Stimulated activated CD8-positive, alpha-beta memory T cell treated with anti-CD3 and anti-CD28 coated beads, Interleukin-12 subunit alpha, Interleukin-12 subunit beta, amount 100 ng/mL, for 4 hours (primary cell): ENCODE data around the gene GGA3.
"Not testable (repeated sequence)": the region's sequence is repeated elsewhere in the genome, so short reads cannot be mapped to it uniquely, and the experiment has no call there.

Source experiments
- DNase-seq: peaks from one replicate; pipeline ENCODE4 v3.0.0-alpha.2; 2020; ENCODE audit warnings: low read depth

GGA3 gene

DNA sequence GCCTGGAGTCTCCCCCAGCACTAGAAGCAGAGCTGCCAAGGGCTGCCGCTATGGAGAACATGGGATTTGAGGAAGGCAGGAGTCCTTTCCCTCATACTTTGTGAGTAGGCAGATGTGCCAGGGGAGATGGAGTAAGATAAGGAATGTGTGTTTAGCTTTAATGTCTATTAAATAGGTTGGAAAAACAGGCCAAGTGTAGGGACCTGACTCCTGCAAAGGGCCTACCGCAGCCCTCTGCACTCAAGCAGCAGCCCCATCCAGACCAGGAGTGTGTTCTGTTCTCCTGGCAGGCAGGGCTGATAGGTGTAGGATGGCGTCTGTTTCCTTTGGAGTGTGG, 11.4 kb upstream of the GGA3 start:
- no peak for DNase-seq

DNA sequence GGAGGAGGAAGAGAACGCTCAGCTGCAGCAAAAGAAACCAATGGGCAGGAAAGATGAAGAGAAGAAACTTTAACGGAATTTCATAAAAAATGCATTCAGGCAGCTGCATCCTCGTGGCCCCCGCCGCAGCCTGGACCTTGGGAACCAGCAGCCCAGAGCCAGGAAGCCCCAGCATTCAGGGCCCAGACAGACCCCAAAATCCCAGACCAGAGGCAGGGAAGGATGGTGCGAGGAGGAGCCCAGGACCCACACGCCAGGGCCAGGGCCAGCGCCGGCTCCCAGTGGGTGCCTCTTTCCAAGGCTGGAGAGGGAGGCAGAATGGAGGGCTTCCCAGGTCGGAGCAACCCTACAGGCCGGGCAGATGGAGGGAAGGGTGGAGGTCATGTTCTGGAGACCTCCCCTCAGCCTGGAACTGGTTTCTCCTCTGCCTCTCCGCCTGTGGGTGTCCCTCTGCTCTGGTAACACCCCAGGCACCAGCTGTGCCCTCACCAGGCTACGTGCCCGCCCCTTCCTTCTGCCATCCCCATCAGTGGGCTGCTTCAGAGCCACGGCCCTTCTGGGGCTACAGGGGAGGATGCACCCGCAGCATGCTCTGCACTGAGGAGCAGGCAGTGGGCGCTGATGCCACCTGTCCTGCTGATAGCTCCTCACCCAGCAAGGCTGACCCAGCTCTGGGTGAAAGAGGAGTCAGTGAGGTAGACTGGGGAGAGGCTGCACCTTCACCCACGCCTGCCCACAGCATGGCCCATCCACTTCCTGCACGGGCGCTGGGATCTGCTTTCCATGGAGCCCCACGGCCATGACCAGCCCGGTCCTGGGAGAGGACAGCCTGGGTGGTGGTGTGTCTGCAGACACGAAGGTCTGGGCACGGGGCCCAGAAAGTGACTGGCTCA, 10.8 kb upstream of the GGA3 start:
- DNase-seq, result peak; percentile 4

GRCh38 chr17:75271233-75271954, 10.0 kb upstream of the GGA3 start:
- DNase-seq, result peak; percentile 87

DNA sequence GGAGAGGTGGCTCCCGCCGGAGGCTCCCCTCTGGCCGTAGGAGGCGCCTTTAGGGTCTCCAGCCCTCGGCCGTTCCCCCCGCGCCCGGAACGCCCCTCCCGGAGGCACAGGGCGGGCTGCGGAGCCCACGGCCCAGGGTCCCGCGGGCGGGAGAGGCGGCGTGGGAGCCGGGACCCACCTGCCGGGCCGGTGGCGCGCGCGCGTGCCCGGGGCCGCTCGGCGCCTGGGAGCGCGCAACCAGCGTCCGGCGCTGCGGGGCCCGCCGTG, 9.5 kb upstream of the GGA3 start, which contains the start of gene MIF4GD:
Gene MIF4GD, minus strand, starts transcription at position 266 of the 267 bp plus-strand sequence. CDS start 1,036 bp downstream, outside the sequence.
- DNase-seq, result no peak

- DNase-seq, result peak; percentile 45
These were observed 9.0 kb upstream of the GGA3 start for GRCh38 chr17:75270218-75270965.

GRCh38 chr17:75269844-75270217, 8.4 kb upstream of the GGA3 start:
- DNase-seq, result no peak

DNA sequence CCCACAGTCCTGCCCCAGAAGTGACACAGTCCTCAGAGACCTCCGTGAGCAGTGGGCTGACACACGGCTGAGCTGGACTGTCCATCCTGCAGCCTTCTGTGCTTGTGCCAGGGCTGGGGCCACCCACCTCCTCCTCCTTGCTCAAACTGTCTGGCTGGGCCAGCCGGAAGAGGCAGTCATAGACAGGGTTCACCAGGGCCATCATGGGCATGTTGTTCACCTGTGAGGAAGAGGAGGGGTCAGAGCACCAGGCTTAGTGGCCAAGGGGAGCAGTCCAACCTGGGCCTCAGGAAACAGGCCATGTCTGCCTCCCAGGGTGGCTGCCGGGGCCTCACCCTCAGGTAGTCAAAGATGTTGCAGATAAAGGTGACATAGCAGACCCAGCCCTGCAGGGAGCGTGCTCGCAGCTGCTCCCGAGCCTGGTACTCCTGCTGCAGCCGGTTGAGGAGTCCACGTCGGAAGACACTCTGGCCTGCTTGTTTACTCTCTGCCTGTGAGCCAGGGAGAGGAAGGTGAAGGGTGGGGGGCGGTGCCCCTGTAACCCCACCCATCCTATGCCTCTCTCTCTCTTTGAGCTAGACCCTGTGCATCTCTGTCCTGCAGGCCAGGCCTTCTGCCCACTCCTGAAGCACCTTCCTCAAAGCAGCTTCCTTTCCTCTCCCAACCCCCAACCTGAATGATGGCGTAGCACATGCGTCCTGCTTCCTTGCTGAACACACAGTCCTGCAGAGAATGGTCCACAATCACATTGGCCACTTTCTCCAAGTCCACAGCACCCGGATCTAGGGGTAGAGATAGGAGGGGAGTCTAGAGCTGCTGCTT, 6.2 kb upstream of the GGA3 start:
- no peak for DNase-seq

GRCh38 chr17:75267153-75267410, 5.7 kb upstream of the GGA3 start:
- DNase-seq, result no peak

- DNase-seq, result no peak
These were observed 5.1 kb upstream of the GGA3 start for GRCh38 chr17:75266316-75267152.

GRCh38 chr17:75265614-75266315, 4.4 kb upstream of the GGA3 start:
- DNase-seq, result no peak

DNA sequence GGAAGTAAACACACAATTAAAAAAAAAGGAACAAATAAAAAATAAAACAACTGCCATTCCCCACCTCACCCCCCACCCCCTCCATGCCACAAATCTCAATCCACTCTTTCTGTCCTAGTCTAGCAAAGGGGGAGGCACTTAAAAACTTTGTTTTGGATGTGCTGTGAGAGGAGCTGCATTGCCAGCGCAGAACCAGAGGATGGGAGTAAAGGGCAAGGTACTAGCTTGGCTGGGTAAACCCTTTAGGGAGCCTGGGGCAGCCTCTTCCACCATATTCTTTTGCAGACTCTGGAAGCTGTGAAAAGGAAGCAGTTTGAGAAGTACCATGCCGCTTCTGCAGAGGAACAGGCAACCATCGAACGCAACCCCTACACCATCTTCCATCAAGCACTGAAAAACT, 1.6 kb upstream of the GGA3 start:
- no peak for DNase-seq

- no peak for DNase-seq
These were observed 753 bp upstream of the GGA3 start for GRCh38 chr17:75262112-75262606.

GRCh38 chr17:75260641-75261335, 618 bp downstream of the GGA3 start:
- DNase-seq, result no peak

GRCh38 chr17:75257228-75257627, 4.2 kb downstream of the GGA3 start:
- DNase-seq, result not testable (repeated sequence)

- DNase-seq, result not testable (repeated sequence)
These were observed 5.3 kb downstream of the GGA3 start for GRCh38 chr17:75255954-75256698.

DNA sequence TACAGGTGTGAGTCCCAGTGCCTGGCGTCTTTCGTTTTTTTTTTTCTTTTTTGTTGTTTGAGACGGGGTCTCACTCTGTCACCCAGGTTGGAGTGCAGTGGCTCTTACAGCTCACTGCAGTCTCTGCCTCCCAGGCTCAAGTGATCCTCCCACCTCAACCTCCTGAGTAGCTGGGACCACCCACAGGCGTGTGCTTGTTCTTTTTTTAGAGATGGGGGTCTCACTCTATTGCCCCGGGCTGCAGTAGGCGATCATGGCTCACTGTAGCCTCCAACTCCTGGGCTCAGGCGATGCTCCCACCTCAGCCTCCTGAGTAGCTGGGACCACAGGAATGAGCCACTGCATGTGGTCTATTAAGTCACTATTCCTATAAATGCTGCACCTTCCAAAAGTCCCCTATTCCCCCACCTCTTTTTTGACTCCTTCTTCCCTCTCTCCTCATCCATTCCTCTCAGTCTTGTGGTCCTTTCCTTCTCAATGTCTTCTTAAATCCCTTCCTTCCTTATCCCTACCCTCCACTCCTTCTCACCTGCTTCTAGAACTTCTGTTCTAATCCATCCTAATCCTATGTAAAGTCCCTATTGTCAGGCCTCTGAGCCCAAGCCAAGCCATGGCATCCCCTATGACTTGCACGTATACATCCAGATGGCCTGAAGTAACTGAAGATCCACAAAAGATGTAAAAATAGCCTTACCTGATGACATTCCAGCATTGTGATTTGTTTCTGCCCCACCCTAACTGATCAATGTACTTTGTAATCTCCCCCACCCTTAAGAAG, 9.2 kb downstream of the GGA3 start:
- DNase-seq, result no peak

GRCh38 chr17:75250009-75250471, 11.4 kb downstream of the GGA3 start:
- peak; percentile 64 for DNase-seq

DNA sequence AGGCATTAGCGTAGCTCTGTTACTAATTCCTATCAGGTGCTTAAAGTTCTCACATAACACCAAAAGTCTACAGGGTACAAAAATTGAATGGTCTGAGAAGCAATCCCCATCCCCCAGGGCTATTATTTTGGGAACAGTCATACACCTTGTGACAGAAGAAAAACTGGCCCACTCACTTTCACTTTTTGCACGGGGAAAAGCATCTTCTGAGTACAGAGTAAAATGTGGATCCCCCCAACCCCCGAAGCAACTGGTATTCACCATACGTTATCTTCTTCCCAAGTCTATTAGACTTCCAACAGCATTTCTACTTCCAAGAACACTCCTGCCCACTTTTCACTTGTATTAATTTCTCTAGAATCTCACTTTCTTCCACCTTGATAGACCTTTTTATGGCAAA, 11.8 kb downstream of the GGA3 start:
- DNase-seq, result no peak
